RWPE1 (cell line): ENCODE measurements around the gene TP53TG5.

ENCODE experiments used
- CTCF ChIA-PET: fragments of 350-600 bp; sonication (Branson Sonifier 250); formaldehyde crosslinking; extraction: SDS; loops from one replicate; lab custom pipeline; 2021; lab: Yijun Ruan, JAX
- POLR2A ChIA-PET: fragments of 400-600 bp; formaldehyde crosslinking; extraction: SDS; loops from one replicate; lab custom pipeline; 2020; ENCODE audit warnings: antibody characterized with exemption; ENCODE audit not compliant: low non-redundant PET; lab: Yijun Ruan, JAX
- DNase-seq: peaks from one replicate; pipeline ENCODE4 v3.0.0; 2012; ENCODE audit warnings: low spot score
- H3K27ac ChIP-seq: fragments of 450-650 bp; 2 replicates; pipeline ENCODE4 v1.5.1; 2017
- CTCF ChIP-seq: fragments of 450-650 bp; conservative IDR thresholded peaks from 2 replicates; pipeline ENCODE4 v1.5.1; 2017; ENCODE audit warnings: low read depth, mild to moderate bottlenecking

Gene TP53TG5

GRCh38 chr20:45378191-45378590 lies at the start of gene TP53TG5:
Gene TP53TG5 (minus strand): TSS chr20:45378325. CDS start chr20:45378236, 89 bp downstream.
- POLR2A ChIA-PET, result no interaction called here

DNA sequence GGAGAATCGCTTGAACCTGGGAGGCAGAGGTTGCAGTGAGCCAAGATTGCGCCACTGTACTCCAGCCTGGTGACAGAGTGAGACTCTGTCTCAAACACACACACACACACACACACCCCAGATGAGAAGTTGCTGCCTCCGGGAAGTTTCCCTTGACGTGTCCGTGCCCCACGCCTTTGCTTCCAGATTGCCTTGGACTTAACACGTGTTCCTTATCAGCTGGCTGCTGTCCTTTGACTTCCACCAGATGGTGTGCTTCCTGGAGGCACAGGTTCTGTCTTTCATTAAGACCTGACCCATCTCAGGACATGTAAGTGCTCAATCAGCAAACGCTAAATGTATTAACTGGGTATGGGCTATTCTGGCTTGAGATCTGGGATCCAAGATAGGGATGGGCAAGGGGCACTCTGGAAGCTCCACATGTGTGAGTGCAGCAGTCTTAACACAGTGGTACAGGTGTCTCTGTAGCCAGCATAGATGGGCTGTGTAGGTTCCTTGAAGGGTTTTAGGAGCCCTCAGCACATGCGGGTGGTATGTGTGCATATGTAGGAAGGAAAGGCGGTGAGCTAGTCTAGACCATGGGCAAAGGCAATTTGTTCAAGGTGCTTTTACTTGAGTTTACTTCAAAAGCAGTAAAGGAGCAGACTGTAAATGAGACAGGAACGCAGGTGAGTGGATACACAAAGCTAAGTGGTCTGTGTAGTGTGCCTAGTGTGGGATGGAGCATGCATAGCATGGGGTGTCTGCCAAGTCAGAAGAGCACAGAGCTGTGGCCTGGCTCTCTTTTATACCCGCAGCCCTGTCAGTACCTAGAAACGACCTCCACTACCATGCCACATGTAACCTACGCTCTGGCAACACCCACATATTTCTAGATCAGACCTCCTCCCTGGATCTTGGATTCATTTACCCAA lies 49.4 kb upstream of the TP53TG5 start:
- H3K27ac ChIP-seq, result peak overlapping the region; percentile 3; the same call in 1 of the 2 replicates
- ChIA-PET CTCF (interaction anchor here (0.5 to 2.2 kb wide), 8 partner anchors 9 to 538 kb away, joined by 3 to 8 read pairs (median 4); no protein-coding TSS in a partner anchor), POLR2A (interaction anchor here (0.6 to 1.4 kb wide), 2 partner anchors 12 to 390 kb away, joined by 3 to 4 read pairs; no protein-coding TSS in a partner anchor)
- DNase-seq, result no peak
- no peak for TF ChIP-seq CTCF

More at GRCh38 chr20:45378191-45378590, at the start of gene TP53TG5:
- no peak within 1 kb of the TSS for H3K27ac ChIP-seq
- CTCF ChIA-PET, result no interaction called here
- TF ChIP-seq CTCF, result no peak
- DNase-seq, result no peak

- peak overlapping the region; percentile 3 for H3K27ac ChIP-seq
- no peak for TF ChIP-seq CTCF
- no peak for DNase-seq
- POLR2A ChIA-PET, result interaction anchor here (0.6 kb wide), 1 partner anchor 389 kb away, joined by 3 read pairs; no protein-coding TSS in a partner anchor
- CTCF ChIA-PET, result interaction anchor here (0.6 to 2.2 kb wide), 5 partner anchors 11 to 306 kb away, joined by 3 to 8 read pairs (median 3); partner anchors contain the start of gene SYS1
Measured at GRCh38 chr20:45426320-45427016, 48.3 kb upstream of the TP53TG5 start.

GRCh38 chr20:45425561-45425960 lies 47.4 kb upstream of the TP53TG5 start:
- CTCF ChIA-PET, result interaction anchor here (0.6 kb wide), 2 partner anchors 63 to 305 kb away, joined by 3 read pairs; partner anchors contain the start of gene SYS1

DNA sequence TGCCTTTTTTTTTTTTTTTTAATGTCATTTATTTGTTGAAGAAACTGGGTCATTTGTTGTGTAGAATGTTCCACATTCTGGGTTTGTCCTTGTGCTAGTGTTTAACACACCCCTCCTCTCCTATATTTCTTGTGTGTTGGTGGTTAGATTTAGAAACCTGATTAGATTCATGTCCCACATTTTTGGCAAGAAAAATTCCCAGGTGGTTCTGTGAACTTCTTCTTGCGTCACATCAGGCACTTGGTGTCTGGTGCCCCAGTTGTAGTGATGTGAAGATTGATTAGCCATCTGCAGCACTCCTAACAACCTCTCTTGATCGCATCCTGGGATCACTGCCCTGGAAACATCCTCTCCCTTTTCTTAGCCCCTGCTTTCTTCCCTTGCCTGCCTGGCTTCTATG lies 45.6 kb upstream of the TP53TG5 start:
- ChIA-PET POLR2A (no interaction called here), CTCF (interaction anchor here (0.9 kb wide), 1 partner anchor 13 kb away, joined by 3 read pairs; no protein-coding TSS in a partner anchor)
- peak overlapping the region; percentile 8 for H3K27ac ChIP-seq
- no peak for TF ChIP-seq CTCF
- DNase-seq, result no peak

More at GRCh38 chr20:45425561-45425960, 47.4 kb upstream of the TP53TG5 start:
- H3K27ac ChIP-seq, result no peak overlapping the region
- no peak for TF ChIP-seq CTCF
- DNase-seq, result no peak
- POLR2A ChIA-PET, result no interaction called here

DNA sequence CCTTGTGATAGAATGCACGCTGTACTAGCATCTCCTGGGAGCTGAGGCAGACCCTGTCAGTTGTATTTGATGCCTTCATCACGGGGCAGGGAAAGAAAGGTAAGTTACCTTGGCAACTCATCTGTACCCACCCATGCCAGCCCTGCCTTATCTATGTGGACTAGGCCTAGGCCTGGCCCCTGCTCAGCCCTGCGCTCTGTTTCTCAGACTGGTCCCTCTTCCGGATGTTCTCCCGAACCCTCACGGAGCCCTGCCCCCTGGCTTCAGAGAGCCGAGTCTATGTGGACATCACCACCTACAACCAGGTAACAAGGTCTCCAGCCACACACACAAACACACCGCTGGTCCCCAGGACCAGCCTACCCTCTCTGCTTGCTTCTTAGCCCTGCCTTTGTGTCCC lies 42.0 kb upstream of the TP53TG5 start:
- no peak for DNase-seq
- POLR2A ChIA-PET, result interaction anchor here (0.5 to 0.6 kb wide), 2 partner anchors 78 to 101 kb away, joined by 3 read pairs; no protein-coding TSS in a partner anchor
- no peak for TF ChIP-seq CTCF
- CTCF ChIA-PET, result interaction anchor here (0.5 to 2.7 kb wide), 7 partner anchors 39 to 1383 kb away, joined by 3 to 12 read pairs (median 4); partner anchors contain the start of gene SYS1
- H3K27ac ChIP-seq, result peak overlapping the region; percentile 90
